Measurements from ENCODE around the gene SEMA4D. TPM values are rescaled to one million over a fixed set of nuclear protein-coding genes. Genes with fewer than 3 reads are reported as not detected.

SEMA4D gene
- total and polyA plus RNA-seq, 5 experiments from 2014 or later = 154 to 573 (median 359) TPM

GRCh38 chr9:89460551-89460950, 37.4 kb downstream of the SEMA4D start:
- no peak for ATAC-seq

GRCh38 chr9:89458768-89459496, 39.0 kb downstream of the SEMA4D start:
- Mint-ChIP-seq H3K4me1 (peaks cover 68 to 99% (median 97%) of the 10 kb centered on the region in 4 donors), H3K27ac (peak overlapping the region; percentile 8 to 99 (median 97)), H3K9me3 (no peaks in the 10 kb centered on the region), H3K27me3 (no peaks in the 10 kb centered on the region), H3K36me3 (peaks cover 0 to 44% (median 4%) of the 10 kb centered on the region in 3 donors), H3K4me3 (peak overlapping the region in 9 of 10 donors; percentile 24 to 90 (median 49))
- ATAC-seq (no peak), DNase-seq (no peak)
- POLR2A ChIA-PET = interaction anchor here (1.0 to 6.5 kb wide), 11 partner anchors 9 to 109 kb away, joined by 3 to 97 read pairs (median 5); no protein-coding TSS in a partner anchor

More at GRCh38 chr9:89460551-89460950, 37.4 kb downstream of the SEMA4D start:
- DNase-seq = no peak
- Mint-ChIP-seq H3K27ac (peak overlapping the region; percentile 95 to 99 (median 97)), H3K36me3 (peaks cover 0 to 39% (median 10%) of the 10 kb centered on the region in 3 donors), H3K4me1 (peaks cover 73 to 99% (median 97%) of the 10 kb centered on the region in 4 donors), H3K4me3 (peak overlapping the region in 9 of 10 donors; percentile 17 to 90 (median 75)), H3K9me3 (no peaks in the 10 kb centered on the region), H3K27me3 (no peaks in the 10 kb centered on the region)
- POLR2A ChIA-PET = interaction anchor here (0.7 to 2.4 kb wide), 9 partner anchors 10 to 68 kb away, joined by 3 to 11 read pairs (median 5); no protein-coding TSS in a partner anchor

GRCh38 chr9:89457376-89457855, 40.5 kb downstream of the SEMA4D start:
- H3K36me3 Mint-ChIP-seq = peaks cover 0 to 54% (median 7%) of the 10 kb centered on the region in 3 donors
- no peaks in the 10 kb centered on the region for H3K27me3 Mint-ChIP-seq
- H3K27ac Mint-ChIP-seq = peak overlapping the region; percentile 95 to 99 (median 97)
- no peaks in the 10 kb centered on the region for H3K9me3 Mint-ChIP-seq
- POLR2A ChIA-PET = interaction anchor here (0.7 to 7.5 kb wide), 18 partner anchors 10 to 147 kb away, joined by 3 to 108 read pairs (median 5); no protein-coding TSS in a partner anchor
- no peak for ATAC-seq
- H3K4me3 Mint-ChIP-seq = peak overlapping the region; percentile 72 to 93 (median 82)
- DNase-seq = no peak
- peaks cover 69 to 99% (median 98%) of the 10 kb centered on the region in 4 donors for H3K4me1 Mint-ChIP-seq

GRCh38 chr9:89455356-89455824, 42.5 kb downstream of the SEMA4D start:
- H3K27ac Mint-ChIP-seq = peak overlapping the region; percentile 95 to 99 (median 97)
- no peaks in the 10 kb centered on the region for H3K9me3 Mint-ChIP-seq
- POLR2A ChIA-PET = interaction anchor here (0.7 to 7.5 kb wide), 16 partner anchors 12 to 93 kb away, joined by 3 to 108 read pairs (median 10); no protein-coding TSS in a partner anchor
- peak in 4 of 10 donors; percentile 55 to 66 (median 63) for DNase-seq
- peaks cover 0 to 71% (median 7%) of the 10 kb centered on the region in 3 donors for H3K36me3 Mint-ChIP-seq
- ATAC-seq = peak; percentile 48 to 66
- H3K27me3 Mint-ChIP-seq = no peaks in the 10 kb centered on the region
- H3K4me3 Mint-ChIP-seq = peak overlapping the region; percentile 72 to 93 (median 82)
- peaks cover 56 to 99% (median 97%) of the 10 kb centered on the region in 4 donors for H3K4me1 Mint-ChIP-seq

- Mint-ChIP-seq H3K27ac (peak overlapping the region; percentile 95 to 99 (median 97)), H3K4me3 (peak overlapping the region; percentile 72 to 93 (median 82)), H3K27me3 (no peaks in the 10 kb centered on the region), H3K36me3 (peaks cover 0 to 71% (median 7%) of the 10 kb centered on the region in 3 donors), H3K9me3 (no peaks in the 10 kb centered on the region), H3K4me1 (peaks cover 56 to 99% (median 97%) of the 10 kb centered on the region in 4 donors)
- POLR2A ChIA-PET = interaction anchor here (0.7 to 7.5 kb wide), 21 partner anchors 13 to 94 kb away, joined by 3 to 108 read pairs (median 7); no protein-coding TSS in a partner anchor
- ATAC-seq (no peak), DNase-seq (no peak)
These were observed 43.2 kb downstream of the SEMA4D start for GRCh38 chr9:89454498-89455355.

GRCh38 chr9:89453452-89453851, 44.5 kb downstream of the SEMA4D start:
- DNase-seq = no peak
- no peak for ATAC-seq
- POLR2A ChIA-PET = interaction anchor here (0.7 to 7.5 kb wide), 10 partner anchors 13 to 95 kb away, joined by 3 to 108 read pairs (median 6); no protein-coding TSS in a partner anchor
- peak overlapping the region in 8 of 10 donors; percentile 43 to 93 (median 70) for H3K4me3 Mint-ChIP-seq
- H3K27ac Mint-ChIP-seq = peak overlapping the region; percentile 88 to 99 (median 96)
- H3K9me3 Mint-ChIP-seq = no peaks in the 10 kb centered on the region
- H3K4me1 Mint-ChIP-seq = peaks cover 55 to 99% (median 97%) of the 10 kb centered on the region in 4 donors
- peaks cover 0 to 78% (median 11%) of the 10 kb centered on the region in 3 donors for H3K36me3 Mint-ChIP-seq
- H3K27me3 Mint-ChIP-seq = no peaks in the 10 kb centered on the region

- Mint-ChIP-seq H3K4me3 (peak overlapping the region in 6 of 10 donors; percentile 43 to 78 (median 70)), H3K27ac (peak overlapping the region in 9 of 10 donors; percentile 88 to 98 (median 96)), H3K9me3 (no peaks in the 10 kb centered on the region), H3K27me3 (no peaks in the 10 kb centered on the region), H3K36me3 (peaks cover 0 to 79% (median 13%) of the 10 kb centered on the region in 3 donors), H3K4me1 (peaks cover 54 to 98% (median 96%) of the 10 kb centered on the region in 4 donors)
- DNase-seq (no peak), ATAC-seq (no peak)
- POLR2A ChIA-PET = interaction anchor here (0.9 to 7.5 kb wide), 7 partner anchors 12 to 96 kb away, joined by 3 to 108 read pairs (median 4); no protein-coding TSS in a partner anchor
These were observed 45.4 kb downstream of the SEMA4D start for GRCh38 chr9:89452561-89452960.

- peaks cover 0 to 81% (median 15%) of the 10 kb centered on the region in 3 donors for H3K36me3 Mint-ChIP-seq
These were observed 47.7 kb downstream of the SEMA4D start for GRCh38 chr9:89450213-89450612.

GRCh38 chr9:89449261-89449671, 48.6 kb downstream of the SEMA4D start:
- H3K9me3 Mint-ChIP-seq = no peaks in the 10 kb centered on the region
- POLR2A ChIA-PET = interaction anchor here (0.7 to 2.7 kb wide), 21 partner anchors 8 to 100 kb away, joined by 3 to 14 read pairs (median 6); no protein-coding TSS in a partner anchor
- ATAC-seq (peak; percentile 7 to 22), DNase-seq (peak in 1 of 10 donors; percentile 28)
- peaks cover 0 to 82% (median 15%) of the 10 kb centered on the region in 3 donors for H3K36me3 Mint-ChIP-seq
- H3K4me1 Mint-ChIP-seq = peaks cover 56 to 98% (median 96%) of the 10 kb centered on the region in 4 donors
- peak overlapping the region; percentile 59 to 89 (median 81) for H3K4me3 Mint-ChIP-seq
- H3K27me3 Mint-ChIP-seq = no peaks in the 10 kb centered on the region
- peak overlapping the region; percentile 91 to 97 (median 96) for H3K27ac Mint-ChIP-seq

More at GRCh38 chr9:89450213-89450612, 47.7 kb downstream of the SEMA4D start:
- peak; percentile 31 to 52 for ATAC-seq
- peaks cover 54 to 98% (median 96%) of the 10 kb centered on the region in 4 donors for H3K4me1 Mint-ChIP-seq
- peak in 2 of 10 donors; percentile 51 for DNase-seq
- no peaks in the 10 kb centered on the region for H3K27me3 Mint-ChIP-seq
- peak overlapping the region; percentile 91 to 97 (median 96) for H3K27ac Mint-ChIP-seq
- peak overlapping the region; percentile 50 to 86 (median 78) for H3K4me3 Mint-ChIP-seq
- POLR2A ChIA-PET = interaction anchor here (0.7 to 3.2 kb wide), 17 partner anchors 10 to 99 kb away, joined by 3 to 14 read pairs (median 6); no protein-coding TSS in a partner anchor
- H3K9me3 Mint-ChIP-seq = no peaks in the 10 kb centered on the region

GRCh38 chr9:89448821-89449220, 49.1 kb downstream of the SEMA4D start:
- POLR2A ChIA-PET = interaction anchor here (0.7 to 2.7 kb wide), 20 partner anchors 8 to 100 kb away, joined by 3 to 14 read pairs (median 6); no protein-coding TSS in a partner anchor
- no peak for DNase-seq
- Mint-ChIP-seq H3K27me3 (no peaks in the 10 kb centered on the region), H3K27ac (peak overlapping the region; percentile 91 to 97 (median 96)), H3K9me3 (no peaks in the 10 kb centered on the region), H3K36me3 (peaks cover 3 to 82% (median 17%) of the 10 kb centered on the region in 3 donors), H3K4me3 (peak overlapping the region in 9 of 10 donors; percentile 48 to 89 (median 79)), H3K4me1 (peaks cover 59 to 98% (median 96%) of the 10 kb centered on the region in 4 donors)
- ATAC-seq = no peak

- POLR2A ChIA-PET = interaction anchor here (0.7 to 2.7 kb wide), 15 partner anchors 9 to 101 kb away, joined by 3 to 14 read pairs (median 7); no protein-coding TSS in a partner anchor
- Mint-ChIP-seq H3K27ac (peak overlapping the region; percentile 91 to 97 (median 96)), H3K4me3 (peak overlapping the region; percentile 48 to 84 (median 78)), H3K27me3 (no peaks in the 10 kb centered on the region), H3K9me3 (no peaks in the 10 kb centered on the region), H3K36me3 (peaks cover 3 to 77% (median 17%) of the 10 kb centered on the region in 3 donors), H3K4me1 (peaks cover 59 to 95% (median 94%) of the 10 kb centered on the region in 4 donors)
- ATAC-seq = peak; percentile 27 to 29
- peak in 3 of 10 donors; percentile 26 to 46 (median 45) for DNase-seq
These were observed 49.5 kb downstream of the SEMA4D start for GRCh38 chr9:89448381-89448780.
